HCT116 (cell line): Measurements from ENCODE around the gene PLAGL2. TPM values are rescaled to one million over a fixed set of nuclear protein-coding genes. Genes with fewer than 3 reads are reported as not detected.

Experiments used
- ATAC-seq: fragments of 200-7000 bp; cut with Tn5 transposase; 2 replicates; pipeline ENCODE4 v1.9.1; 2020; ENCODE audit warnings: mild to moderate bottlenecking, moderate library complexity
- BruUV-seq: library from RNA; stranded (reverse); fragments of 400-500 nt; replicated peaks from 2 replicates; lab custom pipeline; 2021; lab: Mats Ljungman, UMichigan
- CTCF ChIA-PET: fragments of 300-600 bp; sonication (Branson Sonifier 250); formaldehyde crosslinking; loops from one replicate; lab custom pipeline; 2021; ENCODE audit warnings: antibody characterized with exemption; lab: Charles Lee
- POLR2A ChIA-PET: fragments of 300-600, 350-600 bp; sonication (Branson Sonifier 250); formaldehyde crosslinking; loops from one replicate; lab custom pipeline; 2021; ENCODE audit warnings: antibody characterized with exemption; lab: Charles Lee
- RAD21 ChIA-PET, 2 experiments: fragments of 300-600 bp; sonication (Branson Sonifier 250); formaldehyde crosslinking; loops; one replicate each; lab custom pipeline; 2023; ENCODE audit warnings: low total read pairs in 2 of 2; ENCODE audit not compliant: uncharacterized antibody in 2 of 2, unreplicated experiment in 2 of 2, low non-redundant PET in 1 of 2; lab: Charles Lee
- DNase-seq: peaks from one replicate; pipeline ENCODE4 v3.0.0-alpha.2; 2010; ENCODE audit warnings: low read depth, low spot score
- H2AFZ ChIP-seq: fragments of 200-600 bp; shearing (Covaris generic), sonication (generic); 2 replicates; pipeline ENCODE4 v1.6.1; 2017; ENCODE audit warnings: low read depth, mixed run types, mixed read lengths, antibody characterized with exemption, low read length; ENCODE audit not compliant: poor library complexity, severe bottlenecking
- H3K27ac ChIP-seq: 2 replicates; pipeline ENCODE4 v1.5.1; 2012; ENCODE audit warnings: low read depth, low read length
- H3K27me3 ChIP-seq: fragments of 200-600 bp; sonication (generic); 2 replicates; pipeline ENCODE4 v1.6.1; 2016; ENCODE audit warnings: mixed run types, low read length, mixed read lengths; ENCODE audit not compliant: insufficient read depth
- H3K36me3 ChIP-seq, 2 experiments: fragments of 200-500 bp in 1 of 2; fragments of 200-600 bp in 1 of 2; sonication (Bioruptor generic) in 1 of 2; sonication (generic) in 1 of 2; 2 replicates each; pipeline versions ENCODE4 v1.5.1 to v1.6.1; 2014 to 2016; ENCODE audit warnings: low read length in 2 of 2, inconsistent platforms in 1 of 2, mixed read lengths in 1 of 2, mixed run types in 1 of 2; ENCODE audit not compliant: insufficient read depth in 2 of 2, control insufficient read depth in 1 of 2
- H3K4me1 ChIP-seq, 2 experiments: fragments of 200-600 bp in 1 of 2; sonication (generic) in 1 of 2; 2 replicates each; pipeline versions ENCODE4 v1.5.1 to v1.6.1; 2012 to 2017; ENCODE audit warnings: low read length in 2 of 2, inconsistent platforms in 1 of 2, mild to moderate bottlenecking in 1 of 2, mixed read lengths in 1 of 2, mixed run types in 1 of 2, moderate library complexity in 1 of 2; ENCODE audit not compliant: insufficient read depth in 2 of 2, control insufficient read depth in 1 of 2
- H3K4me2 ChIP-seq: fragments of 200-600 bp; sonication (generic); 2 replicates; pipeline ENCODE4 v1.6.1; 2017; ENCODE audit warnings: mixed run types, low read length, mixed read lengths
- H3K4me3 ChIP-seq, 2 experiments: fragments of 200-600 bp in 1 of 2; sonication (generic) in 1 of 2; replicated peaks in 1 of 2; 2 replicates each; pipeline ENCODE4 v1.5.1; 2011 to 2016; ENCODE audit warnings: low read length in 2 of 2, control low read depth in 1 of 2, low read depth in 1 of 2, mild to moderate bottlenecking in 1 of 2, mixed read lengths in 1 of 2, mixed run types in 1 of 2
- H3K79me2 ChIP-seq: fragments of 200-600 bp; sonication (generic); 2 replicates; pipeline ENCODE4 v1.6.1; 2017; ENCODE audit warnings: mild to moderate bottlenecking, mixed run types, low read length, moderate library complexity, mixed read lengths; ENCODE audit not compliant: insufficient read depth
- H3K9ac ChIP-seq: fragments of 200-600 bp; sonication (generic); 2 replicates; pipeline ENCODE4 v1.6.1; 2016; ENCODE audit warnings: low read length, mixed read lengths
- H3K9me2 ChIP-seq: fragments of 200-600 bp; sonication (generic), shearing (Covaris generic); 2 replicates; pipeline ENCODE4 v1.6.1; 2017; ENCODE audit warnings: mixed run types, mild to moderate bottlenecking, moderate library complexity; ENCODE audit not compliant: insufficient read depth
- H3K9me3 ChIP-seq, 2 experiments: fragments of 200-500 bp in 1 of 2; fragments of 200-600 bp in 1 of 2; sonication (Bioruptor generic) in 1 of 2; sonication (generic) in 1 of 2; 2 replicates each; pipeline ENCODE4 v1.6.1; 2014 to 2017; ENCODE audit warnings: low read length in 2 of 2, mixed read lengths in 2 of 2, inconsistent platforms in 1 of 2, low read depth in 1 of 2, mild to moderate bottlenecking in 1 of 2, mixed run types in 1 of 2, moderate library complexity in 1 of 2; ENCODE audit not compliant: control insufficient read depth in 1 of 2, insufficient read depth in 1 of 2
- H4K20me1 ChIP-seq: fragments of 200-600 bp; sonication (generic), shearing (Covaris generic); 2 replicates; pipeline ENCODE4 v1.6.1; 2017; ENCODE audit warnings: mixed run types, mild to moderate bottlenecking, moderate library complexity; ENCODE audit not compliant: insufficient read depth
- CBX3 ChIP-seq: IDR thresholded peaks from 2 replicates; pipeline ENCODE4 v1.6.1; 2012; ENCODE audit warnings: low read depth
- CEBPB ChIP-seq: IDR thresholded peaks from 2 replicates; pipeline ENCODE4 v1.6.1; 2012; ENCODE audit warnings: low read depth
- EGR1 ChIP-seq: IDR thresholded peaks from 2 replicates; pipeline ENCODE4 v1.6.1; 2012; ENCODE audit warnings: low read depth
- EZH2phosphoT487 ChIP-seq: fragments of 200-600 bp; IDR thresholded peaks from 2 replicates; pipeline ENCODE4 v1.6.1; 2018; ENCODE audit warnings: antibody characterized with exemption, borderline replicate concordance
- JUND ChIP-seq: IDR thresholded peaks from 2 replicates; pipeline ENCODE4 v1.6.1; 2012
- RAD21 ChIP-seq: IDR thresholded peaks from 2 replicates; pipeline ENCODE4 v1.6.1; 2012; ENCODE audit warnings: low read depth, mild to moderate bottlenecking
- SP1 ChIP-seq: IDR thresholded peaks from 2 replicates; pipeline ENCODE4 v1.6.1; 2012; ENCODE audit warnings: low read depth
- SRF ChIP-seq: IDR thresholded peaks from 2 replicates; pipeline ENCODE4 v1.6.1; 2012; ENCODE audit warnings: low read depth
- TCF7L2 ChIP-seq: IDR thresholded peaks from 2 replicates; pipeline ENCODE4 v1.7.0; 2011; ENCODE audit warnings: borderline replicate concordance, inconsistent platforms; ENCODE audit not compliant: insufficient read depth, insufficient read length; ENCODE audit errors: extremely low read depth
- YY1 ChIP-seq: IDR thresholded peaks from 2 replicates; pipeline ENCODE4 v1.6.1; 2011; ENCODE audit warnings: low read length, low read depth, moderate library complexity, mild to moderate bottlenecking; ENCODE audit not compliant: insufficient replicate concordance; ENCODE audit errors: extremely low read depth
- intact Hi-C: fragments of 100-400 bp; cut with micrococcal nuclease; formaldehyde crosslinking; loops from 2 replicates; pipeline ENCODE4 v1.10.0; 2022
- total RNA-seq: library from RNA; stranded (reverse); gene quantifications from one replicate; pipeline ENCODE4 v1.2.1, GENCODE V29; 2021; ENCODE audit not compliant: unreplicated experiment
- TF ChIP-seq, protein P1 (sequence below): IDR thresholded peaks from 2 replicates; pipeline ENCODE4 v1.6.1; 2012
- TF ChIP-seq, protein P2 (sequence below): IDR thresholded peaks from 2 replicates; pipeline ENCODE4 v1.6.1; 2012; ENCODE audit warnings: low read depth

PLAGL2 gene
- total RNA-seq, 1 experiment from 2014 or later = 18.3 TPM

DNA sequence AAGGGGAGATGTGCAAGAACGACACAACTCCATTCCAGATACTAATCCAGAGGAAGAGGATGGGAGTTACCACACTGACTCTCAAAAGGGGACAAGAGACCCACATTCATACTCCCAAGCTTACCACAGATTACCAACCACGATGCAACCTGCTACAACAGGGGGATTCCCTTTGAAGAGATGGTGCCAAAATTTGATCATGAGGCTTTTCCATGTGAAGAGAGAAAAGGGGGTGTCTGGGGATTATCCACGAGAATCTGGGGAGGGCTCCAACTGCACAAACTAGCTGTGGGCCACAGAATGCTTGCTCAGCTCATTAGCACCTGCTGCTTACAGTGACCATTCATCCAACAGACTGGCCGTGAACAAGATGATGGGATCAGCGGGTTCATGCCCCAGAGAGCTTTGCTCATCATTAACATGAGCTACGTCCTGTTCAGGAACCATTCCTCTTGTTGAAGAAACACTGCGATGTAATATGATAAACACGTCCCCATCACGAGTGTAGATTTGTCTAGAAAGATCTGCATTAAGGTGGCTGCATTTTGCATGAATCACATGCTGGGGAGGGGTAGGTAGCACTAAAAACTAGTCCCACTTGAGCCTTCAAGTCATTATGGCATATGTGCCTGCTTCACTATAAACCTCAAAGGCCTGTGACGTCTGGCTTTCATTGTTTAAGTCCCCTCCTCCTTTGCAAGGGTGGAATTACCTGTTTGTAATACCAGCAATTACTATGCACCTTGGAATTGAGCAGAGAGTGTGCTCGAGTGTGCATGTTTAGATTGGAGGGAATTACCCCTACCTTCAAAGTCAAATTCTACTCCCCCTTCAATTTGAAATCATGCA lies 4.0 kb downstream of the PLAGL2 start:
- ATAC-seq (no peak), DNase-seq (no peak)
- Histone ChIP-seq H3K36me3 (peaks cover 14 to 42% of the 10 kb centered on the region in 2 experiments; a peak in 3 of 4 replicates), H3K4me1 (peaks cover 2 to 19% of the 10 kb centered on the region in 2 experiments; a peak in 3 of 4 replicates), H3K9me3 (no peaks in the 10 kb centered on the region), H3K4me2 (no peak overlapping the region), H2AFZ (no peak overlapping the region), H3K4me3 (no peak overlapping the region), H3K79me2 (peaks cover 96% of the 10 kb centered on the region), H3K9ac (no peak overlapping the region), H4K20me1 (peaks cover 8% of the 10 kb centered on the region; the same call in 1 of the 2 replicates), H3K9me2 (no peaks in the 10 kb centered on the region), H3K27me3 (no peaks in the 10 kb centered on the region), H3K27ac (no peak overlapping the region)
- BruUV-seq = no TSS peak
- ChIA-PET POLR2A (no interaction called here), RAD21 (no interaction called here), CTCF (no interaction called here)
- intact Hi-C loops = no loop called here
- TF ChIP-seq EGR1 (no peak), RAD21 (no peak), YY1 (no peak), CBX3 (no peak), SRF (no peak), EZH2phosphoT487 (no peak), TCF7L2 (no peak), JUND (no peak), CEBPB (no peak), SP1 (no peak)
- TF ChIP-seq, protein P1, sequence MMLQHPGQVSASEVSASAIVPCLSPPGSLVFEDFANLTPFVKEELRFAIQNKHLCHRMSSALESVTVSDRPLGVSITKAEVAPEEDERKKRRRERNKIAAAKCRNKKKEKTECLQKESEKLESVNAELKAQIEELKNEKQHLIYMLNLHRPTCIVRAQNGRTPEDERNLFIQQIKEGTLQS = no peak
- TF ChIP-seq, protein P2, sequence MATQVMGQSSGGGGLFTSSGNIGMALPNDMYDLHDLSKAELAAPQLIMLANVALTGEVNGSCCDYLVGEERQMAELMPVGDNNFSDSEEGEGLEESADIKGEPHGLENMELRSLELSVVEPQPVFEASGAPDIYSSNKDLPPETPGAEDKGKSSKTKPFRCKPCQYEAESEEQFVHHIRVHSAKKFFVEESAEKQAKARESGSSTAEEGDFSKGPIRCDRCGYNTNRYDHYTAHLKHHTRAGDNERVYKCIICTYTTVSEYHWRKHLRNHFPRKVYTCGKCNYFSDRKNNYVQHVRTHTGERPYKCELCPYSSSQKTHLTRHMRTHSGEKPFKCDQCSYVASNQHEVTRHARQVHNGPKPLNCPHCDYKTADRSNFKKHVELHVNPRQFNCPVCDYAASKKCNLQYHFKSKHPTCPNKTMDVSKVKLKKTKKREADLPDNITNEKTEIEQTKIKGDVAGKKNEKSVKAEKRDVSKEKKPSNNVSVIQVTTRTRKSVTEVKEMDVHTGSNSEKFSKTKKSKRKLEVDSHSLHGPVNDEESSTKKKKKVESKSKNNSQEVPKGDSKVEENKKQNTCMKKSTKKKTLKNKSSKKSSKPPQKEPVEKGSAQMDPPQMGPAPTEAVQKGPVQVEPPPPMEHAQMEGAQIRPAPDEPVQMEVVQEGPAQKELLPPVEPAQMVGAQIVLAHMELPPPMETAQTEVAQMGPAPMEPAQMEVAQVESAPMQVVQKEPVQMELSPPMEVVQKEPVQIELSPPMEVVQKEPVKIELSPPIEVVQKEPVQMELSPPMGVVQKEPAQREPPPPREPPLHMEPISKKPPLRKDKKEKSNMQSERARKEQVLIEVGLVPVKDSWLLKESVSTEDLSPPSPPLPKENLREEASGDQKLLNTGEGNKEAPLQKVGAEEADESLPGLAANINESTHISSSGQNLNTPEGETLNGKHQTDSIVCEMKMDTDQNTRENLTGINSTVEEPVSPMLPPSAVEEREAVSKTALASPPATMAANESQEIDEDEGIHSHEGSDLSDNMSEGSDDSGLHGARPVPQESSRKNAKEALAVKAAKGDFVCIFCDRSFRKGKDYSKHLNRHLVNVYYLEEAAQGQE = no peak
